ENCODE results near the gene JAK1. TPM values are rescaled to one million over a fixed set of nuclear protein-coding genes. Genes with fewer than 3 reads are reported as not detected.

Gene JAK1
- total RNA-seq, 1 experiment from 2014 or later = 43.5 TPM

DNA sequence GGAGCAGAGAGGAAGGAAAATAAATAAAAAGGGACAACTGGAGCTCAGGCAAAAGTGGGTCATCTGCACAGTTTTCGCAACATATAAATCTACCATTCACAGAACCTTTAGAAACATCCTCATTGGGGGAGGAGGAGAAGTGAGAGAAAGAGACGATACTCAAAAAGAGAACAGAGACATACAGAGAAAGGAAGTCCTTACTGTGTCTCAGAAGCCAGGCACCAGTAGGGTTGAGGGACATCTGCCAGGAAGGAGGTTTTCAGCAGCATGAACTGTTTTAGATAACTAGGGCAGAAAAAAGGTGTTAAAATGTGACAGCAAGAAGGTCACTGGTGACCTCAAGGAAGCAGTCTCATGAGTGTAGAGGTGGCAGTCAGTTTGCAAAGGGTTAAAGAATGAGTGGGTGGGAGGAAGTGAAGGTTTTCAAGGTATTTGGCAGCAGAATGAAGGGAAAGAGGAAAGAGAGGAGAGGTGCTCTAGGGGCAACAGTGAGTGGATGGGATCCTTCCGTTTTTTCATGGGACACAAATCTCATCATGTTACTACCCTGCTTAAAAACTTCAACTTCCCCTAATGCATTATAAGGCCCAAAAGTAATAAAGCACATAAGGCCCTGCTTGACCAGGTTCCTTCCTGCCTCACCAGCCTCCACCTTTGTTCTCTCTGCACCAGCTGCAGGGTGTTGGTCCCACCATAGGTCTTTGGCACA is 9.5 kb downstream of the JAK1 start:
- in situ Hi-C loops (cut with HindIII; ENCODE audit: low pct_unique_long_range_greater_than_20kb, low sequenced_read_pairs) = no loop called here

DNA sequence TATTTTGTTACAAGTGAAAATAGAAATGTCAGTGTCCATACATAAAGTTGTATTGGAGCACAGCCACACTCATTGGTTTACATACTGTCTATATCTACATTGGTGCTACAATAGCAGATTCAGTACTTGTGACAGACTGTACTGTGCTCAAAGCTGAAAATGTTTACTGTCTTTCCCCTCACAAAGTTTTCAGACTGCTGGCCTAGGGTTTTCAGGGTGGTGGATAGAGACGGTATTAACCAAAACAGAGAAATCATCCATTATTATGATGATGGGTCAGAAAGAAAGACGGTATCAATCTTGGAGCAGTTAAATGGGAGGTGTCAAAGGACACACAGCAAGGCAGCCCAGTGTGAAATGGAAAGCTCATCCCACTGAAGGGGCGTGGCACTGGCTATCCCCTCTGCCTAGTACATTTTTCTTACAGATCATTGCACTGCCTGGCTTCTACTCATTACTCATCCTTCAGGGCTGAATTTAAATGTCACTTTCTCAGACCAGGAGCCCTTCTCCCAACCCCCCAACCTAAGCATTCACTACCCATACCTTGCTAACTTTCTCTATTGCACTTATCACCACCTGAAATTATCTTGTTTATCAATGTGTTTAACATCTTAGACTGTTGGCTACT is 10.2 kb downstream of the JAK1 start:
- in situ Hi-C loops (cut with HindIII; ENCODE audit: low pct_unique_long_range_greater_than_20kb, low sequenced_read_pairs) = no loop called here
- DNase-seq (ENCODE audit: low read depth, low spot score) = no peak

More for the DNA sequence above, 9.5 kb downstream of the JAK1 start:
- DNase-seq (ENCODE audit: low read depth, low spot score) = no peak

DNA sequence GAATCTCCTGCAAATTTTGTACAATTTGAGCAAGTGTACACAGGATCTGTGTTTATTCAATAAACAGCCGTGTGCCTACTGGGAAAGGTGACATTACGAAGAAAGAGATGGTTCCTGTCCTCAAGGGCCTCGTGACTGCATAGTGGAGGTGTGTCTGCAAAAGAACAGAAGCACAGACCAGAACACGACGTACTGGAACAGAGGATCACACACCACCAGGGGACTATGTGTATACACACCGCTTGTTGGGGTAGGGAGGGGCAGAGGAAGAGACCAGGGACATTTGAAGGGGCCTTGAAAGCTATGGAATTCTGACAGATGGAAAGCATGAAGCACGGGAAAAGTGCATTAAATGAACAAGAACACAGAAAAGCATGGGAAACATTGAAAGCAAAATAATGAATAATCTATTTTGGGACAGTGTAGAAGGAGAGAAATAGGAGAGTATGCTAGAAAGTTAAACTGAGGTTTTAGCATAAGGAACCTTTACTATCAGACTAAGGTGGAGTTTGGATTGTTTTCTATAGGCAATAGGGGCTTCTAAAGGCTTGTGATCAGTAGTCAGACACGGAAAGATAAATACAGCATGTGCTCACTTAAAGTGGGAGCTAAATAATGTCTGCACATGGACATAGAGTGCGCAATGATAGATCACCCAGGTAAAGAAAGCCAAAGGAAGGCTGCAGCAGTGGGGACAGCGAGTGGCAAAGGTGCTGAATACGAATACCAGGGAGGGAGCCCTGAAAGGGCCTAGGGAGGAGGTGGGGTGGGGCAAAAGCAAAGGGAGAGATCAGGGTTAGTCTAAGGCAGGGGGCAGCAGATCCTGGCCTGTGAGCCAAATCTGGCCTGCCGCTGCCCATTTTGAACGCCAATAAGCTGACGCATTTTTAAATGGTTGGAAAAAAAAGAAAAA is 11.0 kb downstream of the JAK1 start:
- no peak for DNase-seq (ENCODE audit: low read depth, low spot score)
- in situ Hi-C loops (cut with HindIII; ENCODE audit: low pct_unique_long_range_greater_than_20kb, low sequenced_read_pairs) = no loop called here

DNA sequence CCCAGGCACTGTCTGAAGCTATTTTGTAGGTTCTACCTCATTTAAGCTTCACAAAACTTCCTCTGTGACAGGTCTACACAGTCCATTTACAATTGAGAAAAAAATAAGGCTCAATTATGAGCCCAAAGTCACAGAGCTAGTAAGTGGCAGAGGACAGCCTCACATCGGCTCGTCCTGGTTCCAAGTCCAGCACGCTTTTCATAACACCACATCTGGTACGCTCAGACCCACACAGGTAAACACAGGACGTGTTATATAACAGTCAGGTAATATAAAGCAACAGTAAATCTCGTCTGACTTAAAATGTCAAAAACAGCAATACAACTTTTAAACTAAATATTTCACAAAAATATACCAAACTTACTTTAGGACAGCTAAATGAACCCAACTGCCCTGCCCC is 13.1 kb downstream of the JAK1 start:
- DNase-seq (ENCODE audit: low read depth, low spot score) = no peak
- in situ Hi-C loops (cut with HindIII; ENCODE audit: low pct_unique_long_range_greater_than_20kb, low sequenced_read_pairs) = no loop called here

DNA sequence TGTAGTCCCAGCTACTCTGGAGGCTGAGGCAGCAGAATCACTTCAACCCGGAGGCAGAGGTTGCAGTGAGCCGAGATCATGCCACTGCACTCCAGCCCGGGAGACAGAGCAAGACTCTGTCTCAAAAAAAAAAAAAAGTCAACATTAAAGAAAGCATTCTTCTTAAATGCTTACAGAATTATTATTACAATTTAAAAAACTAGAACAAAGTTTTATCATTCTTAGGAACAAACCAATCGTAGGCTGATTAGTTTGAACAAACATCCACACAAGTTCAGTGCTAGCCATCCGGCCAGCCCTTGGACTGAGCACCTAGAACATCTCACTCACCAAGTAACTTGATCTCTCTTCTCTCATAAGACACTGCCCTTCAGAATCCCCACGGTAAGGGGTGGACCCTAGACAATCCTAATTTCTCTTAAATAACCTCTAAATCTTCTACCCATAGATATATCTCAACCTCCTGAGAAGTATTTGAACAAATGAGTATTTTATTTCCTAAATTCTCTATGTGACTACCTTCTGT is 16.0 kb downstream of the JAK1 start:
- no peak for DNase-seq (ENCODE audit: low read depth, low spot score)
- in situ Hi-C loops (cut with HindIII; ENCODE audit: low pct_unique_long_range_greater_than_20kb, low sequenced_read_pairs) = no loop called here

DNA sequence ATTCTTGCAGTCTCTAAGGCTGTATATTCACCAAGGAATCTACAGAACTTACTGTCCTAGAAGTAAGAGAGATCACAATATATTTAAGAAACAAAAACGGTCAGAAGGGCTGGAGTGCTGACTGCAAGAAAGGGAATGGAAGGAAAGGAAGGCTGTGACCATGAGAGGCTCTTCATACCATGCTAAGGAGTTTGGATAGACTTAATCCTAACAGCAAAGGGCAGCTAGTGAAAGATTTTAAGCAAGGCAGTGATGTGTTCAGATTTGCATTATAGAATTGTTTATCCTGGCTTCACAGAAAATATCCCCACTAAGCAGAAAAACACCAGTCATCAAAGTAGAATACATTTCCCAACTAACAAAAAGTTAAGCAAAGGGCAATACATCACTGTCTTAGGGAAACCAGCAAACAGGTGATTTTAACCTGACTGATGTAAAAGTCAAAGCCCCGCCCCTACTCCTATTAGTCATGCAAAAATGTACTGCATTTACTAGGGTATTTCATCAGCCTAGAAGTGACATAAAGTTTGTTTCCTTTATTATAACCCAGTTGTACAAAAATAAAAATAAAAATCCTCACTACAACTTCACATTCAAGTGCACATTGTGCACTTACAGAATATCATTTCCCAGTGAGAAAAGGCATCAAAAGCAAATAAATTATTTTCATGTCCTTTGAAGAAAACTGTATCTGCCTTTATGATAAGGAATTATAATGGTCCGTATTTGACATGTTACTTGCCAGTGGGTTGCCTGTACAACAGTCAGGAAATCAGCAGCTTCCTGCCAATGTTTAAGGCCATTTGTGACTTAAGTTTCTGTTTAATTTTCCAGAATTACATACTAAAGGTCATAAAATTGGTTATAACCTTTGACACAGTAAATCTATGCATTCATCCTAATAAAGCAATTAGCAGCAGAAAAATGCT is 17.2 kb downstream of the JAK1 start:
- in situ Hi-C loops (cut with HindIII; ENCODE audit: low pct_unique_long_range_greater_than_20kb, low sequenced_read_pairs) = no loop called here
- no peak for DNase-seq (ENCODE audit: low read depth, low spot score)

DNA sequence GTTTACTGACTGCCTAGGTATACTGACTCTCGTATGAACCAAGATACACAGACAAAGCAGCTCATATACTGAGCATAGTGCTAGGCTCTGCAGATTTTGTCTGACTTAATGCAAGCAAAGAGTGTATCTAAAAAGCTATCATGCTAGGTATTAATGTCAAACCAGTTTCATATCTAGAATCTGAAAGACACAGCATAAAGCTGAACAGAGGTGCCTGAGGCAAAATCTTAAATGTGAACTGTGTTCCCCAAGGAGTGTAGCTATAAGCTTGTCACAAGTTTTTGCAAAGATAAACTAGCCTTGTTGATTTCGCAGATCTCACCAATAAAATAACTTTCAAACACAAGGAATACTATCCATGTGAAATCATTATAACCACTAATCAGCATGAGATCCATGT is 18.1 kb downstream of the JAK1 start:
- in situ Hi-C loops (cut with HindIII; ENCODE audit: low pct_unique_long_range_greater_than_20kb, low sequenced_read_pairs) = no loop called here
- peak; percentile 53 for DNase-seq (ENCODE audit: low read depth, low spot score)

DNA sequence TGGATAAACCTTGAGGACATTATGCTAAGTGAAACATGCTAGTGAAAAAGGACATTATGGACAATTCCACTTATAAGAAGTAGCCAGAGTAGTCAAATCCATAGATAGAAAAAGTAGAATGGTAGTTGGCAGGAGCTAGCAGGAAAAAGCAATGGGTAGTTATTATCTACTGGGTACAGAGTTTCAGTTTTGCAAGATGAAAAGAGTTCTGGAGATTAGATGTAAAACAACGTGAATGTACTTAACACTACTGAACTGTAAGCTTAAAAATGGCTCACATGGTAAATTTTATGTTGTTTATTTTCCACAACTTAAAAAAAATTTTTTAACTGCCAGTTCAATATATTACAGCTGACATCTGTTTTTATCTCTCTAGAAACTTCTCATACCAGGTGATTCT is 19.4 kb downstream of the JAK1 start:
- in situ Hi-C loops (cut with HindIII; ENCODE audit: low pct_unique_long_range_greater_than_20kb, low sequenced_read_pairs) = no loop called here
- DNase-seq (ENCODE audit: low read depth, low spot score) = no peak

DNA sequence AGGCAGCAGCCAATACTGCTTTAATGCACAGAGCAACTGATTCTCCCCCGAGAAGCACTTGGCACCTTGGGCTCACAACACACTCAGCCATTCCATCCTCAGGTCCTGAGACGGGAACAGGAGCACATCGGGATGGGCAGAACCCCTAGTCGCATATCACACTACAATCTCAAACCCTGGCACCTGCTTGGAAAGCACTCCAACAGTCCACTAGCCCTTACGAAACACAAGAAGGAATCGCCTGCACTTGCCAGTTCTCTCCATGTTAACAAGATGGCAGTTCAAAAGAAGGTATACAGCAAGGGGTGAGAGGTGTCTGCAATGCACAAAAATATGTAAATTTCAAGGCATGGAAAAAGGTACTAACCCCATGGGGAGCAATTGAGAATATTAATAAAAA is 21.4 kb downstream of the JAK1 start:
- in situ Hi-C loops (cut with HindIII; ENCODE audit: low pct_unique_long_range_greater_than_20kb, low sequenced_read_pairs) = no loop called here
- no peak for DNase-seq (ENCODE audit: low read depth, low spot score)

DNA sequence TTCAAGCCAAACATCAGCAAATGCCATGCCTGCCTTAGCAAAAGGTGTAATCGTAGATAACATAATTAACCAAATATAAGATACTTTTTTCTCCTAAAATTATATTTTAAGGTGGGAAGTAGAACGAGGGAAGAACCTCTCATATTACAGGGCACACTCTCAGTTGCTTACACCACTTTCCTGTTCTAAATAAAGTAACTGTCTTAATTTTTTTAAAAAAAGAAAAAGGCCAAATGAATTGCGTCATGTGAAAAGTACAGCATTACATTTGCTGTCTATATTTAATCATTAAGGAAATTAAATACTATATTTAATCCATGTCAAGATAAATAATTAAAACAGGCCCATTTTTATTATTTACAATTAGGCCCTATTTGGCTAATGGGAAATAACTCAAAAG is 23.7 kb downstream of the JAK1 start:
- in situ Hi-C loops (cut with HindIII; ENCODE audit: low pct_unique_long_range_greater_than_20kb, low sequenced_read_pairs) = no loop called here
- no peak for DNase-seq (ENCODE audit: low read depth, low spot score)

DNA sequence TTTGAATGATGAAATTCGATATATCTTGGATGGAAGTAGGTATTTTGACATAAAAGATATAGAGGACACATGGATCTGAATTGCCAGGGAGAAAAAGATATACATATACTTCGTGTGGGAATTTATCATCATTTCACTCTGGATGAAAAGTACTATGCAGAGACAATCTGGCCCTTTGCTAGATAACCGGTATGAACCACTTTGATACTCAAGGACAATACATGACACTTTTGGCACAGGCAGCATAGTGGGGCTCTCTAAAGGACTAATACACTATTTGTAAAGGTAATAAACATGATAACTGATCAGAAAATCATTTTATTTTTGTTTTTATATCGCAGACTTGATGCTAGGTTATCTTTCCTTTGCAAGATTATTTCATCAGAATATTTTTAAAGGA is 24.2 kb downstream of the JAK1 start:
- in situ Hi-C loops (cut with HindIII; ENCODE audit: low pct_unique_long_range_greater_than_20kb, low sequenced_read_pairs) = no loop called here
- DNase-seq (ENCODE audit: low read depth, low spot score) = no peak

DNA sequence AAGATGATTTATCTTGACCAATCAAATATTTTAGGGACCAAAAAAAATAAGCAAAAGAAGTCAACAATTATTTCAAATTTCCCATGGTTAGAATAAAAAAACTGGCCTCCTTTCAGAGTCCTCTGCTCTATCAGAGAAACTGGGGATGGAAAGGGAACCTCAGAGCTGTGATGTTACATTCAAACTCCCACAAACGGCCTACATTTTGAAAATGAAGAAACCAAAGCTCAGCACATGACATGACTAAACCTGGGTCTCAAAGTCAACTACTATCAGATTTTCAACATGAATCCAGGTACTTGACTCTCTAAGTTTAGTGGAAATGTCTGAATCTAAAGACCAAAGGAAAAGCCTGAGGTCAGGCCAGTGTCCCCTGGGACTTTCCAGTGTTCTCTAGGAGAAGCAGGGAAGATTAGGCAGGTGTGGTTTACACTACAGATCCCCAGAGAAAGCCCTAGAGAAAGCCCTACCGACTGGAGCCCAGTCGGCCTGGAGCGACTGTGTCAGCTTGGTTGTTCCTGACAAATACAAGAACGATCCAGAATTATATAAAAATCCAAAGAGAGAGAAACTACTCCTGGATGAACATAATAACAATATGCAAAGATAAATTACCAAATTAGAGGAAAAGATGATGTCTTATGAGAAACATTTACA is 24.8 kb downstream of the JAK1 start:
- no peak for DNase-seq (ENCODE audit: low read depth, low spot score)
- in situ Hi-C loops (cut with HindIII; ENCODE audit: low pct_unique_long_range_greater_than_20kb, low sequenced_read_pairs) = no loop called here

DNA sequence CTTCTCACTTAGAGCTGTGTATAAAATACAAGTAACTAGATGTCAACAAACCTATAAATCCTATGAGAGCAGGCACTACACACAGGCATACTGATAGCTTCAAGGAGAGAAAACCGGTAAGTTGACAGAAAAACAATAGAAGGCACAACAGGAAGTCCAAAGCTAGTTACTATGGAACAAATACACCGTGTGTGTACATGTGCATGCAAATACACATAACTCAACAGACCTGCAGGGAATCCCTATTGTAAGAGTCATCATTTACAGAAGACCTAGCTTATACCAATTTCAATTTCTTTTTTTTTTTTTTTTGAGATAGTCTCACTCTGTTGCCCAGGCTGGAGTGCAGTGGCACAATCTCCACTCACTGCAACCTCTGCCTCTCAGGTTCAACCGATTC is 26.3 kb downstream of the JAK1 start:
- in situ Hi-C loops (cut with HindIII; ENCODE audit: low pct_unique_long_range_greater_than_20kb, low sequenced_read_pairs) = no loop called here
- no peak for DNase-seq (ENCODE audit: low read depth, low spot score)

DNA sequence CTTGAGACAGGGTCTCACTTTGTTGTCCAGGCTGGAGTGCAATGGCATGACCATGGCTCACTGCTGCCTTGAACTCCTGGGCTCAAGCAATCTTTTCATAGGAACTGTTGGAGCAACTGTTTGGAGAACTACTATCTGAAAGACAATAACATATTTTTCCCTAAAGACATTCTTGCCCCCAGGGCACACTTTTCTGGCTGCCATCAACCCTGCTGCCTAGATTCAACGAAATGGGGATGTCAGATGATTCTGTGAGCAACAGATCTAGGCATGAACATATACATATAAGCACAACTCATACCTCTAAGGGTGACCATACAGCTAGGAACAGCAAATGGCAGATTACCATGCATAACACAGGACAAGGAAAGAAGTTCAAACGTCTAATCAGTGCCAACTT is 27.4 kb downstream of the JAK1 start:
- in situ Hi-C loops (cut with HindIII; ENCODE audit: low pct_unique_long_range_greater_than_20kb, low sequenced_read_pairs) = no loop called here
- DNase-seq (ENCODE audit: low read depth, low spot score) = peak; percentile 26

DNA sequence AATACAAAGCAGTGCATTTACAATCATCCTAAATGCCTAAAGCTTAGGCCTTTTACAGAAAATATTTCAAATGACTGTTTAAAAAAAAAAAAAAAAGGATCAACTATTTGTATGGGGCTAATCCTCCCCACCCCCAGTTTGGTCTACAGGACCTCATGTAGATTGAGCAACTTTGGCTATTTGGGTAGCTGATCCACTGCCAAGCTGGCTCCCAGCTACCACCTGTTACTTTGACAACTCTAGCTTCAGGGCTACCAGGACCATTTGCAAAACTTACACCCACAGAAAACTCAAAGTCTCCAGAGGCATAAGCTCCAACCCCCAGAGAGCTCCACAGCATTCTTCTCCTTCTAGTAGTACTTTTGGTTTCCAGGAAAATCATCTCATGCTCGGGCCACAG is 29.4 kb downstream of the JAK1 start:
- DNase-seq (ENCODE audit: low read depth, low spot score) = no peak
- in situ Hi-C loops (cut with HindIII; ENCODE audit: low pct_unique_long_range_greater_than_20kb, low sequenced_read_pairs) = no loop called here

DNA sequence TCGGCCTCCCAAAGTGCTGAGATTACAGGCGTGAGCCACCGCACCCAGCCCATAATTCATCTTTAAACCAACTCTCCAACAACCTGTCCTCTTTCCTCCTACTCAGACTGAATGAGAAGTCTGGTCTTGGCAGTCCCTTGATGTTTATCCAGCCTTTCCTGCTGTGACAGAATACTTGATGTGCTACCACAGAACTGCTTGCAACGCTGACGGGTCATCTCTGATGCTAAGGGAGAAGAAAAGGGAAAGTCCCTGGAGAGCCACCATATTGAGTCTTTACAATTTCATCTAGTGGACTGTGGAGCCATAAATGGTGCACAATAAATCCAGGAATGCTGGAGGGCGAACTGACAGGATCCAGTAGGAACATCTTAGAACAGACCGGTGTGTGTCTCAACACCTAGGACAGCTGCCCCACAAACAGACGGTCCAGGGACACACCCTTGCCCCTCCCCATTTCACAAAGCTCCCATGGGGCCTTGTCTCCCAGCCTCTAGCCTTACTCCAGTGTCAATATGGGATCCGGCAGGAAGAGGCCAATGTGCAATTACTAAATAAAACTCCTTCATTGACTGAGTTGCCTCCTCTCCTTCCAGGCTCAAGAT is 30.7 kb downstream of the JAK1 start:
- in situ Hi-C loops (cut with HindIII; ENCODE audit: low pct_unique_long_range_greater_than_20kb, low sequenced_read_pairs) = no loop called here
- DNase-seq (ENCODE audit: low read depth, low spot score) = no peak

DNA sequence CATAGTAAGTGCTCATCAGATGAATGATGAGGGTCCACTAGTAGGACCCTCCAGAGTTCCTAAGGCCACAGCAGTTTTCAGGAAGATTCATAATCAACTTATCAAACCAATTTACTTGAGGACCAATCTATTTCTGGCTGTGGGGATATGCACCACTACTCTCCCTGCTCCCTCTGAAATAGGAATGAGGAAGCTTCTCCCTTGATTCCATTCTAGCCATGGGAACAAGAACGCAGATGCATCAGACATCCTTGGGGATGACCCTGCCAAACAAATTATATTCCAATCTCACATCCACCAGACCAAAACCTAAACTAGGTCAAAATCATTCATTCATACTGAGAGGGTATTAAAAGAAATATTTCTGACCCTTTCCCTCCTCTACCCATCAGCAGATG is 31.5 kb downstream of the JAK1 start:
- DNase-seq (ENCODE audit: low read depth, low spot score) = no peak
- in situ Hi-C loops (cut with HindIII; ENCODE audit: low pct_unique_long_range_greater_than_20kb, low sequenced_read_pairs) = no loop called here

Data from SK-MEL-5 (cell line).